GM18858 (cell line): ENCODE data around the gene FAM110D.

Source experiments
- ATAC-seq: cut with Tn5 transposase; IDR thresholded peaks from one replicate; pipeline ENCODE4 v1.9.1; 2021; ENCODE audit not compliant: unreplicated experiment

Gene FAM110D

GRCh38 chr1:26161415-26162219, 2.7 kb downstream of the FAM110D start:
- ATAC-seq: no peak

DNA sequence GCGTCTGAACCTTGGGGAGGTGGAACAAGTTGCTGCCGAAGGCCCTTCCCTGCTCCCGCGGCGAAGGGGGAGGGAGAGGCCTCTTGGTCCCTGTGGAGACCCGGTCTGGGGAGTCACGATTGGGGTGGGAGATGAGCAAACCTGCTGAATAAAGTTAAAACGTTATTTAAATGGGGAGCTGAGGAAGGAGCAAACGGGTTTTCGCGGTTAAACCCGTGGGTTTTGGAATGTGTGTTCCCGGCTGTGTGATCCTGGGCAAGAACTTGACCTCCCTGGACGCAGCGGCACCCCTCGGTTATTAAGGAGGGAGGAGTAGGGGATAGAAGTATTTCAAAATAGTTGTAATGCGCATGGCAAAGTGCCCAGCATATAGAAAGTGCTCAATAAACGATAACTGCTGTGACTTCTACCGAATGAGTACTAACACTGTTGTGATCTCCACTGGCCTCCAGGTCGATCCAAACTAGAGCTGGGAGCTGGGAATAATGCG, 3.4 kb downstream of the FAM110D start:
- ATAC-seq: no peak

GRCh38 chr1:26163684-26164035, 4.8 kb downstream of the FAM110D start:
- no peak for ATAC-seq

DNA sequence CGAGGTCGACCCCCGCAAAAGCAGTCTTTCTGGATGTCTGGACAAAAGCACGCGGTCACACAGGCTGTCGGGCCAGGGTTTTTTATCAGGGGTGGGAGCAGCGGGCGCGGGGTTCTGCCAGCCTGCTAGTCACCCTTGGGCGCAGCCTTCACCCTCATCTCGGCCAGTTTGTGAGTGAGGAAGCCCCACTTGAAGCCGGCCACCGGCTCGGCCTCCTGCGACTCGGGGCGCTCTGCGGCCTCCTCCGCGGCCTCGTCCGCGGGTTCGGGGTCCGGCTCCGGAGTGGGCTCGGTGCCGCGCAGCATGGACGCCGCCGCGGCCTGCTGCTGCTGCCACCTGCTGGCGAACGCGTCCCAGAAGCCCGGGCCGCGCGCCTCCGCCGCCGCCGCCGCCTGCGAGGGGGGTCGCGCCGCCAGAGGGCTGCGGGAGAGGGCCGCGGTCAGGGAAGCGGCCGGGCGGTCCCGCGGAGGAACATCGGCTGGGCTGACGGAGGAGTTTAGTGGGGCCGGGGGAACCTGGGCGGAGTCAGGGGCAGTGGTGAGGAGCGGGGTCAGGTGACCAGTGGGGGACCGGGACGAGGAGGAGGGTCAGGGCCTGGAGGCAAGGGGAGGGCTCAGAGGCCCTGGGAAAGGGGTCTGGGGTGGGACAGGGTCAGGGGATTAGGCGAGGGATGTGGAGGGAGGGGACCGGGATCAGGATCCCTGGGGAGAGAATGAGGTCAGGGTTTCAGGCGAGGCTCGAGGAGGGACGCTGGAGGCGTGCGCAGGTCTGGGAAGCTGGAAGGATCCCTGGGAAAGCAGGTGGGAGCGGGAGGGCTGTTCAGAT, 5.4 kb downstream of the FAM110D start:
- ATAC-seq: no peak

GRCh38 chr1:26164861-26165842, 6.3 kb downstream of the FAM110D start:
- ATAC-seq: no peak

- ATAC-seq: no peak
Measured at GRCh38 chr1:26166719-26167281, 7.9 kb downstream of the FAM110D start.

- no peak for ATAC-seq
Measured at GRCh38 chr1:26168410-26169197, 9.7 kb downstream of the FAM110D start, which contains the start of gene C1orf232. Gene C1orf232 (minus strand): TSS chr1:26168963. CDS start chr1:26168499, 464 bp downstream.

- no peak for ATAC-seq
Measured at GRCh38 chr1:26169198-26169554, 10.3 kb downstream of the FAM110D start.

GRCh38 chr1:26169669-26170471, 11.0 kb downstream of the FAM110D start, which contains the start of gene ZNF593:
Gene ZNF593 (plus strand): TSS chr1:26169908. CDS start chr1:26169984, 76 bp downstream.
- ATAC-seq: peak; percentile 69

- ATAC-seq: no peak
Measured at GRCh38 chr1:26170472-26170821, 11.6 kb downstream of the FAM110D start.

- no peak for ATAC-seq
Measured at GRCh38 chr1:26171084-26172072, 12.5 kb downstream of the FAM110D start, which contains the start of gene ZNF593OS. Gene ZNF593OS (minus strand): TSS chr1:26171832. CDS start chr1:26171661, 171 bp downstream.

- no peak for ATAC-seq
Measured at GRCh38 chr1:26175346-26175745, 16.5 kb downstream of the FAM110D start.

- ATAC-seq: no peak
Measured at GRCh38 chr1:26177182-26177684, 18.4 kb downstream of the FAM110D start, which contains the start of gene CNKSR1. Gene CNKSR1 (plus strand): TSS chr1:26177491. CDS start chr1:26177548, 57 bp downstream.

DNA sequence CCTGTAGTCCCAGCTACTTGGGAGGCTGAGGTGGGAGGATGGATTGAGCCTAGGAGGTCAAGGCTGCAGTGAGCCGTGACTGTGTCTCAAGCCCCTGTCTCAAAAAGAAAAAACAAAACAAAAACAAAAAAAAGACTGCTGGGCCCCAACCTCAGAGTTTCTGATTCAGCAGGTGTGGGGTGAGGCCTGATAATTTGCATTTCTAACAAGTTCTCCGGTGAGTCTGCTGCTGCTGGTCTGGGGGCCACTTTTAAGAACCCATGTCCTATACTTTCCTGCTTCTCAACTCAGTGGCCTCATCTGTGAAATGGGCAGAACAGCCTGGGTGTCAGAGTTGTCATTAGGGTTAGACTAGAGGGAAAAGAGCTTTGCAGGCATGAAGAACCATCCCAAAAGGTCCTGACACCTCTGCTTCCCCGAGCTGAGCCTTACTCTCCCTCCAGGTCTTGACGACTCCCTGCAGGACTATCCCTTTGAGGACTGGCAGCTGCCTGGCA, 21.2 kb downstream of the FAM110D start:
- ATAC-seq: no peak

- ATAC-seq: no peak
Measured at GRCh38 chr1:26181586-26182382, 22.9 kb downstream of the FAM110D start.

- no peak for ATAC-seq
Measured at GRCh38 chr1:26182383-26182696, 23.5 kb downstream of the FAM110D start.
